Activated CD4-positive, CD25-positive, alpha-beta regulatory T cell treated with anti-CD3 and anti-CD28 coated beads, Interleukin-2, amount 50 U/mL, for 24 hours (primary cell): ENCODE measurements around the gene FXYD5.
"Not testable (repeated sequence)": the region's sequence is repeated elsewhere in the genome, so short reads cannot be mapped to it uniquely, and the experiment has no call there.

Source experiments
- ATAC-seq, 2 donors: fragments of 150-1000 bp; cut with Tn5 transposase; one replicate each; pipeline ENCODE4 v1.10.0; 2021; ENCODE audit warnings: mild to moderate bottlenecking in 1 of 2, moderate library complexity in 1 of 2

Gene FXYD5

GRCh38 chr19:35138305-35138892 is 16.1 kb upstream of the FXYD5 start, which contains the start of gene FXYD1:
TSS of gene FXYD1 (plus strand) at chr19:35138824. CDS start at chr19:35140080, 1,256 bp downstream.
- no peak for ATAC-seq

- ATAC-seq, result no peak
These were observed 14.2 kb upstream of the FXYD5 start for GRCh38 chr19:35140207-35140961.

GRCh38 chr19:35140962-35141836 is 13.3 kb upstream of the FXYD5 start:
- peak; percentile 85 for ATAC-seq

GRCh38 chr19:35141837-35142605 is 12.5 kb upstream of the FXYD5 start:
- no peak for ATAC-seq

GRCh38 chr19:35142606-35143230 is 11.8 kb upstream of the FXYD5 start:
- peak in 1 of 2 donors; percentile 9 for ATAC-seq

GRCh38 chr19:35143231-35143715 is 11.3 kb upstream of the FXYD5 start, which contains the start of gene FXYD7:
TSS of gene FXYD7 (plus strand) at chr19:35143255. CDS start at chr19:35143334, 79 bp downstream.
- ATAC-seq, result no peak

- no peak for ATAC-seq
These were observed 10.7 kb upstream of the FXYD5 start for GRCh38 chr19:35143818-35144217.

GRCh38 chr19:35144259-35144599 is 10.3 kb upstream of the FXYD5 start:
- no peak for ATAC-seq

- ATAC-seq, result no peak
These were observed 9.7 kb upstream of the FXYD5 start for GRCh38 chr19:35144600-35145436.

GRCh38 chr19:35146746-35147459 is 7.6 kb upstream of the FXYD5 start:
- ATAC-seq, result no peak

GRCh38 chr19:35149463-35149862 is 5.1 kb upstream of the FXYD5 start:
- no peak for ATAC-seq

- no peak for ATAC-seq
These were observed 4.1 kb upstream of the FXYD5 start for GRCh38 chr19:35150445-35150844.

- no peak for ATAC-seq
These were observed 3.1 kb upstream of the FXYD5 start for GRCh38 chr19:35151273-35152065.

- ATAC-seq, result not testable (repeated sequence)
These were observed 1.4 kb upstream of the FXYD5 start for GRCh38 chr19:35153129-35153522.

GRCh38 chr19:35153701-35154524 is 622 bp upstream of the FXYD5 start:
- ATAC-seq, result peak; percentile 52 to 61

GRCh38 chr19:35155441-35155840 is 906 bp downstream of the FXYD5 start:
- peak; percentile 25 to 36 for ATAC-seq

- ATAC-seq, result no peak
These were observed 1.6 kb downstream of the FXYD5 start for GRCh38 chr19:35155981-35156672.

- no peak for ATAC-seq
These were observed 2.1 kb downstream of the FXYD5 start for GRCh38 chr19:35156673-35157014.
